Mesodermal cell (in vitro differentiated cells): ENCODE measurements around the gene FAM241B.

Experiments used
- H3K27ac ChIP-seq: 2 replicates; pipeline ENCODE4 v1.7.0; 2013; ENCODE audit warnings: mild to moderate bottlenecking, low read depth, low read length, moderate library complexity; ENCODE audit not compliant: severe bottlenecking
- H3K36me3 ChIP-seq: 2 replicates; pipeline ENCODE4 v1.7.1; 2013; ENCODE audit warnings: mild to moderate bottlenecking, low read length, moderate library complexity; ENCODE audit not compliant: control insufficient read depth, insufficient read depth
- H3K4me1 ChIP-seq: one replicate; pipeline ENCODE4 v1.7.1; 2013; ENCODE audit warnings: mild to moderate bottlenecking, low read length; ENCODE audit not compliant: insufficient read depth, control insufficient read depth, poor library complexity, severe bottlenecking
- H3K4me3 ChIP-seq: 2 replicates; pipeline ENCODE4 v1.7.0; 2013; ENCODE audit warnings: low read length, control low read depth, mild to moderate bottlenecking; ENCODE audit not compliant: insufficient read depth, poor library complexity, severe bottlenecking; ENCODE audit errors: extremely low read depth
- H3K9me3 ChIP-seq: 2 replicates; pipeline ENCODE4 v1.7.1; 2013; ENCODE audit warnings: mild to moderate bottlenecking, low read length, moderate library complexity; ENCODE audit not compliant: control insufficient read depth
- WGBS, 2 experiments: methylation state at CpG; one replicate each; pipeline ENCODE4 v1.1.5; 2013; ENCODE audit warnings: missing lambda C conversion rate in 2 of 2; ENCODE audit not compliant: insufficient coverage in 2 of 2; 5-methylcytosine and 5-hydroxymethylcytosine counted together

The FAM241B gene

GRCh38 chr10:69660296-69660695, 30.2 kb downstream of the FAM241B start:
- no peak overlapping the region for H3K4me3 ChIP-seq
- peaks cover 9% of the 10 kb centered on the region for H3K4me1 ChIP-seq
- WGBS, 2 experiments: 73 to 96% methylated on average over 3 to 6 of the region's 6 CpGs
- no peaks in the 10 kb centered on the region for H3K36me3 ChIP-seq
- H3K27ac ChIP-seq: no peak overlapping the region
- no peaks in the 10 kb centered on the region for H3K9me3 ChIP-seq

- peaks cover 6% of the 10 kb centered on the region for H3K4me1 ChIP-seq
- H3K27ac ChIP-seq: no peak overlapping the region
- H3K9me3 ChIP-seq: no peaks in the 10 kb centered on the region
- no peaks in the 10 kb centered on the region for H3K36me3 ChIP-seq
- 73 to 90% methylated on average over 2 to 3 of the region's 4 CpGs for WGBS, 2 experiments
- H3K4me3 ChIP-seq: no peak overlapping the region
Measured at GRCh38 chr10:69661414-69662172, 31.5 kb downstream of the FAM241B start.

- WGBS, 2 experiments: 96 to 97% methylated on average over 8 to 10 of the region's 11 CpGs
- H3K9me3 ChIP-seq: no peaks in the 10 kb centered on the region
- no peaks in the 10 kb centered on the region for H3K36me3 ChIP-seq
- H3K27ac ChIP-seq: no peak overlapping the region
- H3K4me3 ChIP-seq: no peak overlapping the region
- H3K4me1 ChIP-seq: peaks cover 3% of the 10 kb centered on the region
Measured at GRCh38 chr10:69662173-69662877, 32.3 kb downstream of the FAM241B start.

- Histone ChIP-seq H3K4me3 (no peak overlapping the region), H3K9me3 (no peaks in the 10 kb centered on the region), H3K36me3 (no peaks in the 10 kb centered on the region), H3K4me1 (no peaks in the 10 kb centered on the region), H3K27ac (no peak overlapping the region)
- 80 to 86% methylated on average over 5 of the region's 7 CpGs for WGBS, 2 experiments
Measured at GRCh38 chr10:69662901-69663300, 32.9 kb downstream of the FAM241B start.

GRCh38 chr10:69663369-69663947, 33.4 kb downstream of the FAM241B start:
- H3K4me3 ChIP-seq: no peak overlapping the region
- no peaks in the 10 kb centered on the region for H3K36me3 ChIP-seq
- H3K27ac ChIP-seq: no peak overlapping the region
- H3K9me3 ChIP-seq: no peaks in the 10 kb centered on the region
- 68 to 79% methylated on average over 8 of the region's 9 CpGs for WGBS, 2 experiments
- H3K4me1 ChIP-seq: no peaks in the 10 kb centered on the region

GRCh38 chr10:69665474-69666320, 35.6 kb downstream of the FAM241B start:
- H3K36me3 ChIP-seq: no peaks in the 10 kb centered on the region
- no peaks in the 10 kb centered on the region for H3K9me3 ChIP-seq
- WGBS, 2 experiments: 89 to 90% methylated on average over 16 of the region's 17 CpGs
- H3K4me1 ChIP-seq: no peaks in the 10 kb centered on the region
- H3K27ac ChIP-seq: no peak overlapping the region
- no peak overlapping the region for H3K4me3 ChIP-seq

GRCh38 chr10:69666756-69667155, 36.7 kb downstream of the FAM241B start:
- Histone ChIP-seq H3K27ac (no peak overlapping the region), H3K9me3 (no peaks in the 10 kb centered on the region), H3K4me1 (no peaks in the 10 kb centered on the region), H3K36me3 (no peaks in the 10 kb centered on the region), H3K4me3 (no peak overlapping the region)
- 86 to 92% methylated on average over 2 of the region's 4 CpGs for WGBS, 2 experiments

GRCh38 chr10:69668721-69669120, 38.7 kb downstream of the FAM241B start:
- Histone ChIP-seq H3K27ac (no peak overlapping the region), H3K36me3 (no peaks in the 10 kb centered on the region), H3K4me3 (no peak overlapping the region), H3K9me3 (no peaks in the 10 kb centered on the region), H3K4me1 (no peaks in the 10 kb centered on the region)
- WGBS, 2 experiments: 90% methylated on average over 2 of the region's 5 CpGs

- Histone ChIP-seq H3K4me1 (no peaks in the 10 kb centered on the region), H3K36me3 (no peaks in the 10 kb centered on the region), H3K9me3 (no peaks in the 10 kb centered on the region), H3K27ac (no peak overlapping the region), H3K4me3 (no peak overlapping the region)
- WGBS, 2 experiments: 80 to 84% methylated on average over 4 of the region's 4 CpGs
Measured at GRCh38 chr10:69669409-69669808, 39.4 kb downstream of the FAM241B start.

GRCh38 chr10:69673521-69673920, 43.5 kb downstream of the FAM241B start:
- Histone ChIP-seq H3K36me3 (no peaks in the 10 kb centered on the region), H3K9me3 (no peaks in the 10 kb centered on the region), H3K27ac (no peak overlapping the region), H3K4me1 (no peaks in the 10 kb centered on the region), H3K4me3 (no peak overlapping the region)
- 97 to 100% methylated on average over 2 of the region's 3 CpGs for WGBS, 2 experiments
